ENCODE results near the gene ZDHHC9.

DNA sequence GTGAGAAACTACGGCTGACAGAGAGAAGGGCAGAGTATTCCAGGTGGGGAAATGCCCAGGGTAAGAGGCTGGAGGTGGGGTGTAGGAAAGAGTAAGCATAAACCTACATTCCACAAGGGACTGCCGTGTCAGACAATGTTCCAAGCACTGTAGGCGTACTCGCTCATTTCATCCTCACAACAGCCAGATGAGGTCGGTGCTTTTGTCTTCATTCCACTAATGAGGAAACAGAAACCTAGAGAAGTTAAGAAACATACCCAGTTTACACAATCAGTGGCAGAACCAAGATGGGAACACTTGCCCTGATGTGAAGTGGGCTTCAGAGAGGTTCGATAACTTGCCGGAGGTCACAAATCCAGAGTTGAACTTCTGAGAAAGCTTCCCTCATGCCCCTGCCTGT, 59.3 kb downstream of the ZDHHC9 start:
- TF ChIP-seq CTCF (conservative IDR thresholded peaks at IDR 0.05; ENCODE audit: low read depth, low read length) (no peak), EZH2 (IDR thresholded peaks at IDR 0.05; ENCODE audit: low read length, unreplicated experiment) (no peak), EZH2phosphoT487 (IDR thresholded peaks at IDR 0.05; ENCODE audit: borderline replicate concordance, low read length) (no peak)

Data from PC-3 (cell line).